Mucosa of gallbladder (tissue), 1 donor: ENCODE measurements around the gene ZNF775. TPM values are rescaled to one million over a fixed set of nuclear protein-coding genes. Genes with fewer than 3 reads are reported as not detected.

Experiments
- DNase-seq: peaks from one replicate; pipeline ENCODE4 v3.0.0-alpha.2; 2020; ENCODE audit warnings: low spot score
- total RNA-seq: library from RNA; stranded (reverse); gene quantifications from one replicate; pipeline ENCODE4 v1.2.1, GENCODE V29; 2021
- donor health status: DM: no; HTN: no; CAD: no.

The ZNF775 gene
- total RNA-seq, 1 donor from 2014 or later: 9.4 TPM

DNA sequence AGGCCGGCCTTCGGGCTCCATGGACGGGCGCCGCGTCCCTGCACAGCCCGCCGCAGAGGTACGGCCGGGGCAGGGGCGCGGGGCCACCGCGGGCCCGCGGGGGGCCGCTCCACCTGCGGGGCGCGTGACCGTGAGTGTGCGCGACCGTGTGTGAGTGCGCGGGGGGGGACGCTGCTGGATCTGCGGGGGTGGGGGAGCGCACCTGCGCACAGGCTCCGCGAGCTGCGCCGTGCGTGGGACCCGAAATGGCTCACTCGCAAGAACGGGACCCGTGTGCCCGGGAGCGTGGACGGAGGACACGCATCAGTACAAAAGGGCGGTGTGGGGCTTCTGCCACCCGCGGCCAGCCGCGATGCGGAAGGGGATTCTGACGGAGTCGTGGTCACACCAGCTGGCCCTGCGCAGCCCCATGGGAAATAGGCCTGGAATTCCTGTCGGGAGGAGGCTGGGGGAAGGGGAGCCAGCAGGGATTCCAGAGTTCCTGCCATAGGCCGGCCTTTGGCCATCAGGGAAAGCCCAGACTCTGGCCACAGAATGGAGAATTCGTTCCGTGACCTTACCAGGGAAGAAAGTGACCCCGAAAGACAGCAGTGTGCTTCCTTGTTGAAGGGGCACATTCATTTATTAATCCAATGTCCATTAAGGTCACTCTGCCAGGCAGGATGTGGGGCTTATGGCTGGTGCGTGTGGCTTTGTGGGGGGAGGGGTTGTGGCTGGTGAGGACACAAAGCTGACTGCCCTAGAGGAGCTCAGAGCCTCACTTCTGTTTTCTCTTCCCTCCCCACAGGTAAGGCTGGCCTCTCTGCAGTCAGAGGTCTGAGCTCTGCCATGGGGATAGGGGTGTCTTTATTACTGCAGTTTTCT lies 10.0 kb upstream of the ZNF775 start:
- DNase-seq: peak; percentile 59

DNA sequence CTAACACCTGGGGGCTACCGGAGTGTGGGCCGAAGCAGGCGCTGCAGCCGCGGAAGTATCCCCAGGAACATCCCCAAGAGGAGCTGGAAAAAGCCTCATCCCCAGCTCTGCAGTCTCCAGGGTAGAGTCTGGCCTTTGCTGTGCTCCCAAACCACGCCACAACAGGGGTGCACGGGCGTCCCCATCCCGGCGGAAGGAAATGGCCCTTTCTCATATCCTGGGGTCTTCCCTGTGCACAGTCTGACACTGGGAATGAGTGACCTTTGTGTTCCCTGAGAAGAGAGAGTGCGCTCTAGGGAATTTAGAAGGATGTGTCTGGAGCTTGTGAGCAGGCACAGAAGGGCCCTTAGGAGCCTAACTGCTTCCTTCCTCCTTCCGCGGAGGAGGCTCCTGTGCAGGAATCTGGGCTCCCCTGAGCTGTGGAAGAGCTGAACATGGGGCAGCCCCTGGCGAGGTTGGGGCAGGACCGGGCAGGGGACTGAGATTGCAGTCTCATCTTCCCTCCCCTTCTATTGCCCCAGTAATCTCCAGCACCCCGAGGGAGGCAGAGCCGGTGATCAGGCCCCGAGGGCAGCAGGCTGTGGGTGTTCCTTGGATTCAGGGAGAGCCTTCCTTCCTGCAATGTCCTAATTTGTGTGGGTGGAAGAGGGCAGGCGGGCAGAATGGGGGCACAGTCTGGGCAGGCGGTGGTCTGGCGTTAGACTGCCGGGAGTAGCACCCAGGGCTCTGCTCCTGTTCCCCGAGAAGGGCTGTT lies 9.2 kb upstream of the ZNF775 start:
- DNase-seq: no peak

GRCh38 chr7:150370612-150371071 lies 8.5 kb upstream of the ZNF775 start:
- no peak for DNase-seq

DNA sequence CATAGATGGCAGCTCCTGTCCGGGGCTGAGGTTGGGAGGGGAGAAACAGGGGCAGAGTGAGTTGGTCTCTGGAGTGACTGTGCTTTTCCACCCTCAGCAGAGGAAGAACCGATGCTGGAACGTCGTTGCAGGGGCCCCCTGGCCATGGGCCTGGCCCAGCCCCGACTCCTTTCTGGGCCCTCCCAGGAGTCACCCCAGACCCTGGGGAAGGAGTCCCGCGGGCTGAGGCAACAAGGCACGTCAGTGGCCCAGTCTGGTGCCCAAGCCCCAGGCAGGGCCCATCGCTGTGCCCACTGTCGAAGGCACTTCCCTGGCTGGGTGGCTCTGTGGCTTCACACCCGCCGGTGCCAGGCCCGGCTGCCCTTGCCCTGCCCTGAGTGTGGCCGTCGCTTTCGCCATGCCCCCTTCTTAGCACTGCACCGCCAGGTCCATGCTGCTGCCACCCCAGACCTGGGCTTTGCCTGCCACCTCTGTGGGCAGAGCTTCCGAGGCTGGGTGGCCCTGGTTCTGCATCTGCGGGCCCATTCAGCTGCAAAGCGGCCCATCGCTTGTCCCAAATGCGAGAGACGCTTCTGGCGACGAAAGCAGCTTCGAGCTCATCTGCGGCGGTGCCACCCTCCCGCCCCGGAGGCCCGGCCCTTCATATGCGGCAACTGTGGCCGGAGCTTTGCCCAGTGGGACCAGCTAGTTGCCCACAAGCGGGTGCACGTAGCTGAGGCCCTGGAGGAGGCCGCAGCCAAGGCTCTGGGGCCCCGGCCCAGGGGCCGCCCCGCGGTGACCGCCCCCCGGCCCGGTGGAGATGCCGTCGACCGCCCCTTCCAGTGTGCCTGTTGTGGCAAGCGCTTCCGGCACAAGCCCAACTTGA lies 7.8 kb upstream of the ZNF775 start:
- no peak for DNase-seq

GRCh38 chr7:150371996-150372270 lies 7.2 kb upstream of the ZNF775 start:
- DNase-seq: no peak

DNA sequence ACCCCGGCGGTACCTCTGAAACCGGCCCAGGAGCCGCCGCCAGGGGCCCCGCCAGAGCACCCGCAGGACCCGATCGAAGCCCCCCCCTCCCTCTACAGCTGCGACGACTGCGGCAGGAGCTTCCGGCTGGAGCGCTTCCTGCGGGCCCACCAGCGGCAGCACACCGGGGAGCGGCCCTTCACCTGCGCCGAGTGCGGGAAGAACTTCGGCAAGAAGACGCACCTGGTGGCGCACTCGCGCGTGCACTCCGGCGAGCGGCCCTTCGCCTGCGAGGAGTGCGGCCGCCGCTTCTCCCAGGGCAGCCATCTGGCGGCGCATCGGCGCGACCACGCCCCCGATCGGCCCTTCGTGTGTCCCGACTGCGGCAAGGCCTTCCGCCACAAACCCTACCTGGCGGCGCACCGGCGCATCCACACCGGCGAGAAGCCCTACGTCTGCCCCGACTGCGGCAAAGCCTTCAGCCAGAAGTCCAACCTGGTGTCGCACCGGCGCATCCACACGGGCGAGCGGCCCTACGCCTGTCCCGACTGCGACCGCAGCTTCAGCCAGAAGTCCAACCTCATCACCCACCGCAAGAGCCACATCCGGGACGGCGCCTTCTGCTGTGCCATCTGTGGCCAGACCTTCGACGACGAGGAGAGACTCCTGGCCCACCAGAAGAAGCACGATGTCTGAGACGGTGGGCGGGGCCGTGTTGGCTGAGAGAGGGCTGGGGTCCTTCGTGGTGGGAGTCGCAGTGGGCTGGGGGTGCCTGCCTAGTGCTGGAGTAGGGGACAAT lies 6.7 kb upstream of the ZNF775 start:
- DNase-seq: no peak

DNA sequence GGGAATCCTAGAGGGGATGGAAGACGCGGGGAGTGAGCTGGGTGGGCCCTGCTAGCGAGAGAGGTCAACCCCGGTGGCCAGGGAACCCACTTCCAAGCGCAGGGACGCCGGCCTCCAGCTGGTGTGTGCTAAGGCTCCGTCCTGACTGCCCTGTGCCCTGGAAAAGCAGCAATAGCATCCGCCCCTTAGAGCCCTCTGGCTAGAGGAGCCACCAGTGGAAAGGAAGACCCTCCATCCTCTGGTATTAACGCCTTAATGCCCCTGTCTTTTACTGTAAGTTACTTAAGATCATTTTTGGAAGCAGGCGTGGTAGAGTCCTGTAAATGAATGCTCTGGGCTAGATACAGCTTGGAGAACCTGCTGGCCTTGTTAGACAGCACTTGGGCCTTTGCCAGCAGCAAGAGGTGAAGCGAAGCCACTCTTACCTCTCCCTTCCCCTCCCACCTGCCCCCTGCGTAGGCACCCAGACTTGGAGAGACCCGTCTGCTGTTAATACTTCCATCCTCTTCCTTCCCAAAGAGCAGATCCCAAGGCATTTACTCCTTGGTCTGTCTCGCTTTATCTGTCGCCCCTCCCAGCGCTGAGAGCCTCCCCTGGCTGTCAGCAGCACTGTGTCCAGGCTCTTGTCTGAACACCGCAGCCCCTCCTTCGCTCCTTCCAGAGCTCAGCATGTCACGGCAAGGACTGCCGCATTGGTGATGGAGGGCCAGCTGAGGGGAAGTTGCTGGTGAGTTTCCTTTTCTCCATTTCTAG lies 5.9 kb upstream of the ZNF775 start:
- DNase-seq: no peak

GRCh38 chr7:150374026-150374425 lies 5.1 kb upstream of the ZNF775 start:
- no peak for DNase-seq

- DNase-seq: no peak
Observed at GRCh38 chr7:150374472-150374871, 4.7 kb upstream of the ZNF775 start.

DNA sequence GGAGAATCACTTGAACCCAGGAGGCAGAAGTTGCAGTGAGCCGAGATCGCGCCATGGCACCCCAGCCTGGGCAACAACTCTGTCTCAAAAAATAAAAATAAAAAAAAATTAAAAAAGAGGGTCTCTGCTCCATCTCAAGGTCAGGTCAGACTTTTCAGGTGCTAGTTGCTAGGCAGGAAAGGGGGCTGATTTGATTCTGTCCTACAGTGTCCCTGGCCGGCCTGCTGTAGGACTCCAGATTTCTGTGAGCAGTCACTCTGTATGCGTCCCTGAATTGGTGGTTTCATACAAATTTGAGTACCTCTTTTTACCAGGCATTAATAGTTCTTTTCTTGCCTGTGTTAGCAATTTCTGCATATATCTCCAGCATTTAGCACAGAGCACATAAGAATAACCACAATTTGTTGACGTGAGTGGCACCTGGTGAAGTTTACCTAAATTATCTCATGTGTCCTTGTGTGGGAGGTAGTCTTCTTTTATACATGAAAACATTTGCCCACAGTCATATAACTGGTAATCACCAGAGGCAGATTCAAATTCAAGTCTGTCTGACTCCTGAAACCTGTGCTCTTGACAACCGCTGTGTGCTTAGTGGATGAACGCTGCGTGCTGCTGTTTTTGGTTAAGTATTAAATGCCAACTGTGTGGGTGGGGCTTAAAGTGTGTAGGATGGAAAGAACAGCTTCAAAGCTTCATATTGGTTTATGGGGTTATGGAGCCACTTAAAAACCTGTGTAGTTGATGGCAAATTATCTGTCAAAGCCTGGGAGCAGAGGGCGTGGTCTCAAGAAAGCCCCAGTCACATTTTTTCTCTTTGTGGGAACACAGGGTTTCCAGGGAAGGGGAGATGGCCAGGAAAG lies 3.2 kb upstream of the ZNF775 start:
- DNase-seq: no peak

DNA sequence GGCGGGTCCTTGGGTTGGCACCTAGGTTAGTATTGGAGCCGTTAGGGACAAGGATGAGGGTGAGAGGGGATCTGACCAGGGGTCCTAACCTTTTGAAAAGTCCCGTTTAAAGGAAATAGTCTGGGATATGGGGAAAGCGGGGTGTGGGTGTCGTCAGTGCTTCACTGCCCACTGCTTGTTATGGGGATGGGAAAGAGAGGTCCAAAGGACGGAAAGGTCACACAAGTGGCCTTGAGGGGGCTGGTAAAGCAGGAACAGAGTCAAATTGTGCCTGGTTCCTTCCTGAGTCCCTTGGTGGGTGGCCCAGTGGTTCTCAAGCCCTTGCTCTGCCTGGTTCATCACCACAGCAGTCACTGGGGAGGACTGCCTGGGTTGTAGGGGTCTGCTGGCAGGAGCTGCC lies 2.6 kb upstream of the ZNF775 start:
- no peak for DNase-seq

DNA sequence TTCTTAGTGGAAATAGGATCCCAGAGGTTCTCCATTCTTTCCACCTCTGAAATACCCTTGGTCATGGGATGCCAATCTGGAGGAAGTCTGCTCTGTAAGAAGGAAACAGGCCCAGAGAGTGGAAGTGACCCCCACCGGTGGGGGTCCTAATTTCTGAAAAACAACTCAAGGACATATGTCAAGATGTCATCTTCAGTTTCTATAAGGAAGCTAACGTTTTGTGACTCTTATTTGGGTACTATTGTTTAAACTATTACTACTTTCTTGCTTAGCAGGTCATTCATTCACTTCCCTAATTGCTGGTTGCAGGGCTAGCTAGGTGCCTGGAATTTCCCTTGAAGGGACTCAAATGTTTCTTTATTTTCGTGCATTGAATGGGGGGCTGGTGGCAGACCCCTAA lies 1.9 kb upstream of the ZNF775 start:
- no peak for DNase-seq

- no peak for DNase-seq
Observed at GRCh38 chr7:150377635-150378034, 1.5 kb upstream of the ZNF775 start.

DNA sequence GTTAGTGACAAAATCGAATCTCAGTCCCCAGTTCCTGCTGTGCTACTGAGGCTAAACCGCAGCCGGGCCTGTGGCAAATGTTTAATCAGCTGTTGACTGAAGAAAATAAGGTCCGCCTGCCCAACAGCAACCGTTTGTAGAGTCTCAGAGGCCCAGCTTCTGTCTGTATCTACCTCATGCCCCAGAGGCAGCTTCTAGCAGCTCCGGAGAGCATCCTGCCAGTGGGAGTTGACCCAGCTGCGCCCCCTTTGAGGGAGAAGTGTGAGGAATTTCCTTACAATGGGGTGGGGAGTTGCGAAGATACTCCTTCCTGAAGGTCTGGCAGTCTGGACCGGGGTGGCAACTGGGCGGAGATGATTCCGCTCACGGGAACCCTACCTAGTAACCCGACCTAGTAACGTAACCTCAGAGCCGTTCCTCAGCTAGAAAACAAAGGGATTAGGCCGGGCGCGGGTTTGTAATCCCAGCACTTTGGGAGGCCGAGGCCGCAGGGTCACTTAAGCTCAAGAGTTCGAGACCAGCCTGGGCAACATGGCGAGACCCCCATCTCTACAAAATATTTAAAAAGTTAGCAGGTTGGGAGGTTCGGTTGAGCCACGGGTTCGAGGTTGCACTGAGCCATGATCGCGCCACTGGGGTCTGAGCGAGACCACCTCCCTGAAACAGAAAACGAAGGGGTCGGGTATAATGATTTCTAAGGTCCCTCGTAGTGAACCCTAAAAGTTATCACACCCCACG lies 846 bp upstream of the ZNF775 start:
- peak; percentile 63 for DNase-seq

- DNase-seq: no peak
Observed at GRCh38 chr7:150379441-150380379, 580 bp downstream of the ZNF775 start.

GRCh38 chr7:150380463-150380862 lies 1.3 kb downstream of the ZNF775 start:
- no peak for DNase-seq

GRCh38 chr7:150381096-150381495 lies 2.0 kb downstream of the ZNF775 start:
- DNase-seq: no peak

DNA sequence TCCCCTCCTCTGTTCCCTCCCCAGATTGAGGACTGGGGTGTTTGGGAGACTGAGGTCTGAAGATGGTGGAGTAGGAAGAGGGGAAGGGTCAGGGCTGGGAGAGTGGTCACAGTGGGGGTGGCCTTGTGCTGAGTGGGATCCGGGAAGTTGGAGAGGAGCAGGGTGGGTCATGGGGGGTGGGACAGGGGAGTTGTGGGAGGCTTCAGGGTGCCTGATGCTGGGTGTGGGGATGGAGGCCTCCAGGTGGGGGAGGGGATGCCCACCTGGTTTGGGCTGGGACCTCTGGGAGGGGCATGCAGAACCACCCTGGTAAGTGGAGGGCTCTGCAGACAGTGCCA lies 2.6 kb downstream of the ZNF775 start:
- no peak for DNase-seq
